Endothelial cell (in vitro differentiated cells): ENCODE measurements around the gene ATP5PD. TPM values are rescaled to one million over a fixed set of nuclear protein-coding genes. Genes with fewer than 3 reads are reported as not detected.

Source experiments
- DNase-seq: peaks from one replicate; pipeline ENCODE4 v3.0.0; 2021; ENCODE audit warnings: low spot score
- H3K27ac Mint-ChIP-seq: one replicate; pipeline ENCODE4 v1.8.0; 2021; ENCODE audit warnings: mixed read lengths, inconsistent platforms; ENCODE audit not compliant: unreplicated experiment
- H3K27me3 Mint-ChIP-seq: one replicate; pipeline ENCODE4 v1.8.0; 2021; ENCODE audit warnings: mild to moderate bottlenecking, moderate library complexity, mixed read lengths, inconsistent platforms; ENCODE audit not compliant: unreplicated experiment
- H3K36me3 Mint-ChIP-seq: one replicate; pipeline ENCODE4 v1.8.0; 2021; ENCODE audit warnings: mild to moderate bottlenecking, low read depth, mixed read lengths, inconsistent platforms; ENCODE audit not compliant: unreplicated experiment
- H3K4me1 Mint-ChIP-seq: one replicate; pipeline ENCODE4 v1.8.0; 2021; ENCODE audit warnings: mild to moderate bottlenecking, mixed read lengths, inconsistent platforms; ENCODE audit not compliant: unreplicated experiment
- H3K4me3 Mint-ChIP-seq: one replicate; pipeline ENCODE4 v1.8.0; 2021; ENCODE audit warnings: mild to moderate bottlenecking, mixed read lengths, inconsistent platforms; ENCODE audit not compliant: unreplicated experiment
- H3K9me3 Mint-ChIP-seq: one replicate; pipeline ENCODE4 v1.8.0; 2021; ENCODE audit warnings: mixed read lengths, inconsistent platforms; ENCODE audit not compliant: unreplicated experiment
- total RNA-seq: library from RNA; stranded (reverse); fragmentation: NEBNext Ultra II Directional; extraction: Animal tissue kit (Norgen Biotek cat#: 25700); gene quantifications from one replicate; pipeline ENCODE4 v1.2.1, GENCODE V29; 2021; ENCODE audit not compliant: unreplicated experiment
- TF ChIP-seq, protein P1 (sequence below): fragments of 200-600 bp; sonication (generic); IDR thresholded peaks from one replicate; pipeline ENCODE4 v1.5.0; 2021; ENCODE audit warnings: antibody characterized with exemption; ENCODE audit not compliant: unreplicated experiment

ATP5PD gene
- total RNA-seq, 1 donor from 2014 or later: 179 TPM

DNA sequence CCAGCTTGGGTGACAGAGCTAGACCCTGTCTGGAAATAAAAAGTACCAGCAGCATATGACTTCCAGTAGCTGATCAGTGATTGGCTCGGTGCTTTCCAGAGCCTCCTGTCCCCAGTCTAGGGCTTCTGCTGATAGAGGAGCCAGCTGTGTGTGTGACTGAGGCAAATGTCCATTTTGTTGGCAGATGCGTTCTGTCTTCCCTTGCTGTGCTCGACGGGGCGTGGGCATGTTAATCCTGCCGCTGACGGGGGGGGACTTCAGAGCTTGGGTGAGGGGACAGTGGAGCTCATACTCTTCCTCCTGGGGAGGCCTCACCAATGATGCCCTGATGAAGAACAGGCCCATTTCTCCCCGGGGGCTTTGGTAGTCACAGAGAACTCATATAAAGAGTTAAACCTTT lies 14.8 kb upstream of the ATP5PD start:
- Mint-ChIP-seq H3K27me3 (peaks cover 3% of the 10 kb centered on the region), H3K9me3 (no peaks in the 10 kb centered on the region), H3K4me3 (no peak overlapping the region), H3K36me3 (peaks cover 27% of the 10 kb centered on the region), H3K27ac (no peak overlapping the region), H3K4me1 (peaks cover 7% of the 10 kb centered on the region)
- no peak for DNase-seq
- TF ChIP-seq, protein P1, sequence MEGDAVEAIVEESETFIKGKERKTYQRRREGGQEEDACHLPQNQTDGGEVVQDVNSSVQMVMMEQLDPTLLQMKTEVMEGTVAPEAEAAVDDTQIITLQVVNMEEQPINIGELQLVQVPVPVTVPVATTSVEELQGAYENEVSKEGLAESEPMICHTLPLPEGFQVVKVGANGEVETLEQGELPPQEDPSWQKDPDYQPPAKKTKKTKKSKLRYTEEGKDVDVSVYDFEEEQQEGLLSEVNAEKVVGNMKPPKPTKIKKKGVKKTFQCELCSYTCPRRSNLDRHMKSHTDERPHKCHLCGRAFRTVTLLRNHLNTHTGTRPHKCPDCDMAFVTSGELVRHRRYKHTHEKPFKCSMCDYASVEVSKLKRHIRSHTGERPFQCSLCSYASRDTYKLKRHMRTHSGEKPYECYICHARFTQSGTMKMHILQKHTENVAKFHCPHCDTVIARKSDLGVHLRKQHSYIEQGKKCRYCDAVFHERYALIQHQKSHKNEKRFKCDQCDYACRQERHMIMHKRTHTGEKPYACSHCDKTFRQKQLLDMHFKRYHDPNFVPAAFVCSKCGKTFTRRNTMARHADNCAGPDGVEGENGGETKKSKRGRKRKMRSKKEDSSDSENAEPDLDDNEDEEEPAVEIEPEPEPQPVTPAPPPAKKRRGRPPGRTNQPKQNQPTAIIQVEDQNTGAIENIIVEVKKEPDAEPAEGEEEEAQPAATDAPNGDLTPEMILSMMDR: no peak

DNA sequence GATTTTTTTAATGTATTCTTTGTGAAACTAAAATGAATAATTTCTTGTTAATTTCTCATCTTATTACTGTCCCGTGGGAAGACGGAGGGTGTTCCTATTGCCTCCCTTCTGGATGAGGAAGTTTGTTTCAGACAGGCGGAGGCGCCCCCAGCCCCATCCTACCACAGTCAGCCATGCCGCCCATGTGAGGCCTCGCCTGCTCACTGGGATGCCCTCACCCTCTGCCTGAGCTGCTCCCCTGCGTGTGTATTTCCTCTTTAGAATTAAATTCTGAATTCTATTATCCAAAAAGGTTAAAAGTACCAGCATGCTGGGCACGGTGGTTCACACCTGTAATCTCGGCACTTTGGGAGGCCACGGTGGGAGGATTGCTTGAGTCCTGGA lies 14.3 kb upstream of the ATP5PD start:
- TF ChIP-seq, protein P1: no peak
- peaks cover 3% of the 10 kb centered on the region for H3K27me3 Mint-ChIP-seq
- H3K36me3 Mint-ChIP-seq: peaks cover 29% of the 10 kb centered on the region
- H3K4me1 Mint-ChIP-seq: peaks cover 3% of the 10 kb centered on the region
- no peaks in the 10 kb centered on the region for H3K9me3 Mint-ChIP-seq
- DNase-seq: no peak
- no peak overlapping the region for H3K4me3 Mint-ChIP-seq
- H3K27ac Mint-ChIP-seq: no peak overlapping the region

DNA sequence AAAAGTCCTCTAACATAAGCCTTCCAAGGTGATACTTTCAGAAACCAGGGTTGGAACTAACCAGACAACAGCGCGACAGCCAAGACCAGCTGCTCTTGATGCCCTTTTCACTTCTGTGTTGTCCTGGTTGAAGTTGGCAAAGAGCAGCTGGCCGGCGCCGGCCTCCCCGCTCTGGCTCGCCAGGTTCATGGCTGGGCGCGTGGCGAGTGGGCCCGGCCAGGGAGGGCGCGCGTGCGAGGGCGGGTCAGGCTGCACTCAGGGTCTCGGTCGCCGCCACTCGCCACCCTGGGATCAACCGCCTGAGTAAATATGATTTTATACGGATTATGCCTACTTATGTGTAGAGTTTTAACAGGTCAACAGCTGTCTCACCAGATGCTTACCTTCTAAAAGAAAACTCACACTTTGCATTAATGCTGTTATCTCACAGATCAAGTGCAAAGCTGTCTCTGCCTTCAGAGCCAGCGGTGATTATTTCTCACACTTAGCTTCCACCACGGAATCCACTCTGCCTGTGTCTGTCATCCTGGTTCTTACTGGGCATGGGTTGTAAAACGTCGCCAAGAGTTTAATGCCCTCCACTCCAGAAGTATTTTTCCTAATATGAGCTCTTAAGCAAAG lies 13.8 kb upstream of the ATP5PD start:
- TF ChIP-seq, protein P1: no peak
- Mint-ChIP-seq H3K27ac (no peak overlapping the region), H3K9me3 (no peaks in the 10 kb centered on the region), H3K27me3 (peaks cover 3% of the 10 kb centered on the region), H3K4me1 (peaks cover 3% of the 10 kb centered on the region), H3K36me3 (peaks cover 31% of the 10 kb centered on the region), H3K4me3 (no peak overlapping the region)
- DNase-seq: no peak

DNA sequence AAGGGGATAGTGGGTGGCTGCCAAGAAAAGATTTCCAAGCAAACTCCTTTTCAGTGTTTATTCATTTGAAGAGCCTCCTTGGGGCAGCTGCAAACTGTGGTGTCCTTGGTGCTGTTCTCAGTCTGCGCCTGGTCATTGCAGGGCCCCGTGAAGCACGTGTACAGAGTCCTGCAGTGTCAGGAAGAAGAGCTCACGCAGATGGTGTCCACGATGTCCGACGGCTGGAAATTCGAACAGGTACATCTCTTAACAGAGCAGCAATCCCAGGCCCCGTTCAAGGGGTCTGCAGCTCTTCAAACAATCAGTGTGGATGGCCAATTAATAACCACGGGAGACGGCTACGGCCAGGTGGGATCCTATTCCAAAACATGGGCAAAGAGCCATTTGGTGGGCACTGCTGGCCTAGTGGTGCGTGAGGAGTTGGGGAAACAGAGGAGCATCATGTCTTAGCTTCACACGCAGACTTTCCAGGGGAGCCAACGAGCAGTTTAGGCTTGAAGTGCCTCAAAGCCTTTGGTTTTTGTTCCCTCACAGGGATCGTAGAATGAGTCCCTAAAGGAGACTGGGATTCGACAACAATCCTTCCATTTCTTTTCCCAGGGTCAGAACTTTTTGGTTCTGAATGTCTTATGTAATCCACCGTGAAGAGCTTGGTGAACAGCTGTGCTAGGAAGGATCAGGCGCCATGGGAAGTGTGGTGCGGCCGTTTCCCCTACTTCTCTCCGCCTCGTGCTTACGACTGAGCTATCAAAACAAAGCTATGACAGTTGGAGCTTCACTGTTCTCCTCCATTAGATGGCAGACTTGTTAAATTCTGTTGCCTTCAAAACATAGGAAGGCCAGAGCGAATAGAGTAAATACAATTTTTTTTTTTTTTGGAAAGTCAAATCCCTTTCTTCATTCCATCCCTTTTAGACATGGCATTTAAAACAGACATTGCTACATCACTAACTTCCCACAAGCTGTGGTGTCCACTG lies 12.9 kb upstream of the ATP5PD start:
- DNase-seq: no peak
- peaks cover 31% of the 10 kb centered on the region for H3K36me3 Mint-ChIP-seq
- H3K27ac Mint-ChIP-seq: peak overlapping the region; percentile 65
- H3K4me1 Mint-ChIP-seq: peaks cover 3% of the 10 kb centered on the region
- TF ChIP-seq, protein P1: no peak
- peaks cover 3% of the 10 kb centered on the region for H3K27me3 Mint-ChIP-seq
- no peak overlapping the region for H3K4me3 Mint-ChIP-seq
- H3K9me3 Mint-ChIP-seq: no peaks in the 10 kb centered on the region

DNA sequence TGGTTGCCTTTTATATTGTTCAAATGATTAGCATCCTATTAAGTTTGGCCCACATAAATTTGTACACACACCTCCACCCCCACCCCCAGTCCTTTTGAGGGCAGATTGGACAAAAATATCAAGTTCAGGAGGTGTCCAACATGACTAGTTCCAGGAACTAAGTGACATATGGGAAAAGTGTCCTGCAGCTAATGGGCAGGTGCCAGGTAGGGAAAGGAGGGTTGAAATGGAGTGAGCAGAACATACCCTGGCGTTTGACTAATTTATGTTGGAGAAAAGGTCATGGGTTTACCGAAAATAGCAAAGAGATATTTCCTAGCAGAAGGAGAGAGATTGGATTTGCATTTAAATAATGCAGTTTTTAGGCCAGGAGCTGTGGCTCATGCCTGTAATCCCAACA lies 5.2 kb upstream of the ATP5PD start:
- H3K4me3 Mint-ChIP-seq: no peak overlapping the region
- H3K4me1 Mint-ChIP-seq: peaks cover 11% of the 10 kb centered on the region
- no peak for DNase-seq
- peaks cover 2% of the 10 kb centered on the region for H3K27me3 Mint-ChIP-seq
- H3K9me3 Mint-ChIP-seq: no peaks in the 10 kb centered on the region
- peaks cover 15% of the 10 kb centered on the region for H3K36me3 Mint-ChIP-seq
- H3K27ac Mint-ChIP-seq: no peak overlapping the region
- TF ChIP-seq, protein P1: no peak
